ENCODE results near the gene ALKBH3.

ALKBH3 gene

GRCh38 chr11:43942662-43943371 lies 62.2 kb downstream of the ALKBH3 start:
- DNase-seq, result no peak

GRCh38 chr11:43943372-43943930 lies 62.8 kb downstream of the ALKBH3 start:
- no peak for DNase-seq

GRCh38 chr11:43943931-43944751 lies 63.5 kb downstream of the ALKBH3 start:
- no peak for DNase-seq

- DNase-seq, result no peak
Measured at GRCh38 chr11:43944761-43945311, 64.2 kb downstream of the ALKBH3 start.

- no peak for DNase-seq
Measured at GRCh38 chr11:43947003-43947500, 66.4 kb downstream of the ALKBH3 start.

GRCh38 chr11:43947815-43948214 lies 67.2 kb downstream of the ALKBH3 start:
- no peak for DNase-seq

- no peak for DNase-seq
Measured at GRCh38 chr11:43948341-43949225, 68.0 kb downstream of the ALKBH3 start.

GRCh38 chr11:43950311-43950855 lies 69.8 kb downstream of the ALKBH3 start:
- no peak for DNase-seq

GRCh38 chr11:43951231-43951630 lies 70.6 kb downstream of the ALKBH3 start:
- DNase-seq, result no peak

GRCh38 chr11:43952020-43952400 lies 71.4 kb downstream of the ALKBH3 start:
- no peak for DNase-seq

GRCh38 chr11:43952401-43953342 lies 72.0 kb downstream of the ALKBH3 start:
- DNase-seq, result no peak

GRCh38 chr11:43953521-43953920 lies 72.9 kb downstream of the ALKBH3 start:
- no peak for DNase-seq

- no peak for DNase-seq
Measured at GRCh38 chr11:43954241-43954640, 73.6 kb downstream of the ALKBH3 start.

- DNase-seq, result no peak
Measured at GRCh38 chr11:43955381-43956118, 74.9 kb downstream of the ALKBH3 start.

GRCh38 chr11:43957571-43957970 lies 76.9 kb downstream of the ALKBH3 start:
- DNase-seq, result no peak

- no peak for DNase-seq
Measured at GRCh38 chr11:43959321-43959995, 78.8 kb downstream of the ALKBH3 start.

GRCh38 chr11:43962383-43963278 lies 82.0 kb downstream of the ALKBH3 start:
- no peak for DNase-seq

GRCh38 chr11:43963279-43963620 lies 82.6 kb downstream of the ALKBH3 start:
- DNase-seq, result no peak

GRCh38 chr11:43967661-43968060 lies 87.0 kb downstream of the ALKBH3 start:
- DNase-seq, result no peak
